Activated CD8-positive, alpha-beta T cell treated with anti-CD3 and anti-CD28 coated beads for 36 hours (primary cell): ENCODE results near the gene ULK2. TPM values are rescaled to one million over a fixed set of nuclear protein-coding genes. Genes with fewer than 3 reads are reported as not detected.

Experiments used
- ATAC-seq: fragments of 200-7000 bp; cut with Tn5 transposase; one replicate; pipeline ENCODE4 v1.10.0; 2021; ENCODE audit warnings: mild to moderate bottlenecking, moderate library complexity
- CTCF ChIA-PET: fragments of 350-600 bp; sonication (Branson Sonifier 250); formaldehyde crosslinking; loops from one replicate; lab custom pipeline; 2021; ENCODE audit warnings: antibody characterized with exemption; lab: Charles Lee
- POLR2A ChIA-PET: fragments of 350-600 bp; sonication (Branson Sonifier 250); formaldehyde crosslinking; loops from one replicate; lab custom pipeline; 2021; ENCODE audit warnings: antibody characterized with exemption; lab: Charles Lee
- DNase-seq: peaks from one replicate; pipeline ENCODE4 v3.0.0-alpha.2; 2020
- H3K27ac Mint-ChIP-seq: one replicate; pipeline ENCODE4 v1.8.0; 2021; ENCODE audit warnings: mild to moderate bottlenecking, mixed read lengths
- H3K27me3 Mint-ChIP-seq: one replicate; pipeline ENCODE4 v1.8.0; 2021; ENCODE audit warnings: mixed read lengths
- H3K36me3 Mint-ChIP-seq: one replicate; pipeline ENCODE4 v1.8.0; 2021; ENCODE audit warnings: low read depth, mixed read lengths
- H3K4me1 Mint-ChIP-seq: one replicate; pipeline ENCODE4 v1.8.0; 2021; ENCODE audit warnings: low read depth, mixed read lengths
- H3K4me3 Mint-ChIP-seq: one replicate; pipeline ENCODE4 v1.8.0; 2021; ENCODE audit warnings: mild to moderate bottlenecking, moderate library complexity, mixed read lengths
- H3K9me3 Mint-ChIP-seq: one replicate; pipeline ENCODE4 v1.8.0; 2021; ENCODE audit warnings: mixed read lengths
- CTCF ChIP-seq: fragments of 200-600 bp; IDR thresholded peaks from one replicate; pipeline ENCODE4 v1.8.0; 2022; ENCODE audit warnings: antibody characterized with exemption, mild to moderate bottlenecking
- intact Hi-C: fragments of 100-400 bp; cut with micrococcal nuclease; formaldehyde crosslinking; loops from one replicate; pipeline ENCODE4 v1.10.0; 2022
- total RNA-seq, 2 experiments: library from RNA; stranded (reverse); gene quantifications; one replicate each; pipeline ENCODE4 v1.2.3, GENCODE V29; 2021

ULK2 gene
- total RNA-seq, 2 experiments from 2014 or later = 6.3 TPM

- H3K27ac Mint-ChIP-seq = no peak overlapping the region
- no peaks in the 10 kb centered on the region for H3K4me1 Mint-ChIP-seq
- intact Hi-C loops = no loop called here
- ATAC-seq = peak; percentile 24
- H3K9me3 Mint-ChIP-seq = no peaks in the 10 kb centered on the region
- ChIA-PET CTCF (no interaction called here), POLR2A (interaction anchor here (0.6 kb wide), 1 partner anchor 14 kb away, joined by 4 read pairs; no protein-coding TSS in a partner anchor)
- H3K36me3 Mint-ChIP-seq = no peaks in the 10 kb centered on the region
- no peak overlapping the region for H3K4me3 Mint-ChIP-seq
- TF ChIP-seq CTCF = no peak
- no peaks in the 10 kb centered on the region for H3K27me3 Mint-ChIP-seq
- DNase-seq = no peak
These were observed 128.2 kb downstream of the ULK2 start for GRCh38 chr17:19739241-19740201.

- CTCF ChIA-PET = interaction anchor here (1.1 kb wide), 1 partner anchor 25 kb away, joined by 3 read pairs; no protein-coding TSS in a partner anchor
- Mint-ChIP-seq H3K9me3 (no peaks in the 10 kb centered on the region), H3K4me1 (no peaks in the 10 kb centered on the region), H3K27ac (no peak overlapping the region), H3K36me3 (no peaks in the 10 kb centered on the region), H3K27me3 (no peaks in the 10 kb centered on the region), H3K4me3 (no peak overlapping the region)
- TF ChIP-seq CTCF = no peak
- POLR2A ChIA-PET = no interaction called here
- intact Hi-C loops = no loop called here
- no peak for DNase-seq
- ATAC-seq = no peak
These were observed 129.0 kb downstream of the ULK2 start for GRCh38 chr17:19738757-19739156.

- intact Hi-C loops = no loop called here
- ATAC-seq (no peak), DNase-seq (no peak)
- Mint-ChIP-seq H3K4me3 (no peak overlapping the region), H3K4me1 (no peaks in the 10 kb centered on the region), H3K36me3 (no peaks in the 10 kb centered on the region), H3K9me3 (no peaks in the 10 kb centered on the region), H3K27me3 (no peaks in the 10 kb centered on the region), H3K27ac (no peak overlapping the region)
- no peak for TF ChIP-seq CTCF
- ChIA-PET POLR2A (no interaction called here), CTCF (interaction anchor here (1.1 kb wide), 1 partner anchor 26 kb away, joined by 3 read pairs; no protein-coding TSS in a partner anchor)
These were observed 129.7 kb downstream of the ULK2 start for GRCh38 chr17:19738073-19738449.

GRCh38 chr17:19737305-19738072, 130.2 kb downstream of the ULK2 start:
- Mint-ChIP-seq H3K4me3 (no peak overlapping the region), H3K27ac (no peak overlapping the region), H3K36me3 (no peaks in the 10 kb centered on the region), H3K4me1 (no peaks in the 10 kb centered on the region), H3K27me3 (no peaks in the 10 kb centered on the region), H3K9me3 (no peaks in the 10 kb centered on the region)
- CTCF ChIA-PET = interaction anchor here (1.1 kb wide), 1 partner anchor 27 kb away, joined by 3 read pairs; no protein-coding TSS in a partner anchor
- POLR2A ChIA-PET = no interaction called here
- ATAC-seq (no peak), DNase-seq (no peak)
- no peak for TF ChIP-seq CTCF
- intact Hi-C loops = no loop called here
